A549 (cell line): Measurements from ENCODE around the gene KIZ. TPM values are rescaled to one million over a fixed set of nuclear protein-coding genes. Genes with fewer than 3 reads are reported as not detected.

Source experiments
- ATAC-seq, 2 experiments: fragments of 200-7000 bp in 1 of 2; fragments of >200 bp in 1 of 2; cut with Nextera tagmentation in 1 of 2; cut with Tn5 transposase in 1 of 2; 3 replicates each; pipeline versions ENCODE4 v1.8.0 to v1.9.1; 2018 to 2020; ENCODE audit warnings: mild to moderate bottlenecking in 1 of 2, moderate library complexity in 1 of 2
- CTCF ChIA-PET: fragments of 300-600 bp; sonication (Branson Sonifier 250); formaldehyde crosslinking; extraction: SDS; loops from one replicate; lab custom pipeline; 2021; ENCODE audit warnings: antibody characterized with exemption, inconsistent platforms; lab: Yijun Ruan, JAX
- POLR2A ChIA-PET: fragments of 350-600 bp; formaldehyde crosslinking; extraction: SDS; loops from one replicate; lab custom pipeline; 2021; ENCODE audit warnings: antibody characterized with exemption, inconsistent platforms; lab: Yijun Ruan, JAX
- DNase-seq, 2 experiments: peaks; one replicate each; pipeline versions ENCODE4 v3.0.0 to v3.0.0-alpha.2; 2011 to 2016; ENCODE audit warnings: low read depth in 1 of 2, low spot score in 1 of 2
- FAIRE-seq: peaks from 2 replicates; lab custom pipeline; 2011; peaks lifted over from hg19 to GRCh38; lab: Jason Lieb, UNC
- H3K27ac ChIP-seq, 2 experiments: fragments of >200 bp; sonication (Bioruptor Twin); formaldehyde crosslinking; 3 replicates each; pipeline ENCODE4 v1.5.1; 2016 to 2017
- H3K4me1 ChIP-seq: fragments of >200 bp; sonication (Bioruptor Twin); formaldehyde crosslinking; 3 replicates; pipeline ENCODE4 v1.6.1; 2016
- H3K4me2 ChIP-seq: fragments of >200 bp; sonication (Bioruptor Twin); formaldehyde crosslinking; 3 replicates; pipeline ENCODE4 v1.6.1; 2016
- H3K4me3 ChIP-seq: fragments of >200 bp; sonication (Bioruptor Twin); formaldehyde crosslinking; 3 replicates; pipeline ENCODE4 v1.5.1; 2016
- H3K9me3 ChIP-seq: fragments of >200 bp; sonication (Bioruptor Twin); formaldehyde crosslinking; 3 replicates; pipeline ENCODE4 v1.6.1; 2016
- CBX8 ChIP-seq: fragments of 200-600 bp; sonication (generic); IDR thresholded peaks from 2 replicates; pipeline ENCODE4 v1.6.1; 2016
- EP300 ChIP-seq, 2 experiments: fragments of >200 bp; sonication (Bioruptor Twin); formaldehyde crosslinking; IDR thresholded peaks; 2 replicates in 1 of 2; 3 replicates in 1 of 2; pipeline ENCODE4 v1.6.1; 2016 to 2017
- ESRRA ChIP-seq: fragments of 150-350 bp; IDR thresholded peaks from 2 replicates; pipeline ENCODE4 v1.6.1; 2014; ENCODE audit warnings: mild to moderate bottlenecking, low read length, borderline replicate concordance
- FOSB ChIP-seq: fragments of 250-450 bp; sonication (Bioruptor Pico); IDR thresholded peaks from 2 replicates; pipeline ENCODE4 v1.5.0; 2020; ENCODE audit warnings: mild to moderate bottlenecking, moderate library complexity
- HES2 ChIP-seq: fragments of >200 bp; sonication (Bioruptor Twin); formaldehyde crosslinking; IDR thresholded peaks from 2 replicates; pipeline ENCODE4 v1.6.1; 2016
- HEYL ChIP-seq: fragments of 250-450 bp; sonication (Bioruptor Pico); IDR thresholded peaks from 2 replicates; pipeline ENCODE4 v1.8.0; 2021; ENCODE audit warnings: mild to moderate bottlenecking, moderate library complexity
- HOXB5 ChIP-seq: fragments of 250-450 bp; sonication (Bioruptor Pico); IDR thresholded peaks from 2 replicates; pipeline ENCODE4 v1.5.0; 2020; ENCODE audit warnings: mild to moderate bottlenecking, moderate library complexity
- JUNB ChIP-seq: fragments of >200 bp; sonication (Bioruptor Twin); formaldehyde crosslinking; IDR thresholded peaks from 2 replicates; pipeline ENCODE4 v1.6.1; 2016
- KDM5A ChIP-seq: fragments of 200-600 bp; sonication (generic); IDR thresholded peaks from 2 replicates; pipeline ENCODE4 v1.6.1; 2016; ENCODE audit warnings: antibody characterized with exemption, mild to moderate bottlenecking
- MAFK ChIP-seq: fragments of 450-650 bp; IDR thresholded peaks from 2 replicates; pipeline ENCODE4 v1.6.1; 2014; ENCODE audit not compliant: partially characterized antibody
- NFE2L2 ChIP-seq: fragments of 150-350 bp; conservative IDR thresholded peaks from 2 replicates; pipeline ENCODE4 v1.6.1; 2014; ENCODE audit warnings: low read length
- POLR2AphosphoS2 ChIP-seq: conservative IDR thresholded peaks from 2 replicates; pipeline ENCODE4 v1.6.1; 2012; ENCODE audit warnings: low read length, improper control_type of control experiment, inconsistent platforms
- RAD21 ChIP-seq, 2 experiments: fragments of >200 bp in 1 of 2; sonication (Bioruptor Twin) in 1 of 2; formaldehyde crosslinking in 1 of 2; IDR thresholded peaks in 1 of 2; conservative IDR thresholded peaks in 1 of 2; 2 replicates in 1 of 2; 3 replicates in 1 of 2; pipeline ENCODE4 v1.6.1; 2012 to 2018; ENCODE audit warnings: inconsistent platforms in 1 of 2
- RCOR1 ChIP-seq: fragments of 150-350 bp; IDR thresholded peaks from 2 replicates; pipeline ENCODE4 v1.6.1; 2014; ENCODE audit warnings: antibody characterized with exemption, low read length, low read depth
- RFX5 ChIP-seq: fragments of 450-650 bp; IDR thresholded peaks from 2 replicates; pipeline ENCODE4 v1.7.1; 2014; ENCODE audit warnings: antibody characterized with exemption, mild to moderate bottlenecking, moderate library complexity
- SMC3 ChIP-seq: fragments of >200 bp; sonication (Bioruptor Twin); formaldehyde crosslinking; IDR thresholded peaks from 3 replicates; pipeline ENCODE4 v1.6.1; 2018; ENCODE audit warnings: inconsistent platforms
- ZNF302 ChIP-seq: fragments of 250-450 bp; sonication (Bioruptor Pico); IDR thresholded peaks from 2 replicates; pipeline ENCODE4 v1.9.0; 2021; ENCODE audit warnings: inconsistent platforms, mild to moderate bottlenecking, moderate library complexity
- ZSCAN20 ChIP-seq: fragments of 250-450 bp; sonication (Bioruptor Pico); IDR thresholded peaks from 2 replicates; pipeline ENCODE4 v1.8.0; 2022; ENCODE audit warnings: mild to moderate bottlenecking, moderate library complexity
- WGBS: methylation state at CpG from one replicate; pipeline ENCODE4 v1.1.6; 2017; ENCODE audit errors: missing lambda C conversion rate; 5-methylcytosine and 5-hydroxymethylcytosine counted together
- polyA plus RNA-seq, 4 experiments: library from polyadenylated mRNA; depleted of rRNA in 3 of 4; stranded (reverse); fragments of >200 nt; fragmentation: RNase III in 1 of 4; extraction: RNeasy Plus Mini Kit Qiagen cat#74134 plus additional on column Dnase treatment in 1 of 4; gene quantifications; 2 replicates in 3 of 4; 3 replicates in 1 of 4; pipeline ENCODE4 v1.2.3, GENCODE V29; 2011 to 2017

The KIZ gene
- polyA plus RNA-seq, 2 of the 4 experiments (the other 2 are of a cell fraction), result 6.3 to 19.1 TPM

GRCh38 chr20:21279706-21280521 lies 154.0 kb downstream of the KIZ start:
- DNase-seq (no peak), ATAC-seq (0 out of 6 replicates have a peak, but pooled peaks have one; percentile 26 to 34), FAIRE-seq (no peak)
- TF ChIP-seq HEYL (CRISPR knock-in tag) (no peak), FOSB (no peak), KDM5A (no peak), HES2 (no peak), NFE2L2 (no peak), RCOR1 (no peak), HOXB5 (no peak), RAD21 (conservative IDR thresholded peaks at IDR 0.05 in 1 of 2, IDR thresholded peaks at IDR 0.05 in 1 of 2) (no peak)
- ChIA-PET CTCF (interaction anchor here (0.7 to 1.9 kb wide), 3 partner anchors 14 to 650 kb away, joined by 3 to 6 read pairs (median 3); no protein-coding TSS in a partner anchor), POLR2A (interaction anchor here (1.0 kb wide), 1 partner anchor 23 kb away, joined by 4 read pairs; the partner anchor contains the start of gene XRN2)
- no peak overlapping the region for H3K4me2 ChIP-seq
- no peaks in the 10 kb centered on the region for H3K4me1 ChIP-seq
- WGBS, result 23% methylated on average over 7 of the region's 7 CpGs
- no peak overlapping the region for H3K27ac ChIP-seq
- H3K9me3 ChIP-seq, result no peaks in the 10 kb centered on the region
- H3K4me3 ChIP-seq, result no peak overlapping the region

GRCh38 chr20:21280522-21281016 lies 154.7 kb downstream of the KIZ start:
- Histone ChIP-seq H3K9me3 (peaks cover 3% of the 10 kb centered on the region; the same call in 1 of the 3 replicates), H3K4me1 (no peaks in the 10 kb centered on the region), H3K4me3 (no peak overlapping the region), H3K27ac (no peak overlapping the region), H3K4me2 (no peak overlapping the region)
- POLR2A ChIA-PET, result no interaction called here
- DNase-seq (no peak), ATAC-seq (peak; percentile 48 to 73), FAIRE-seq (no peak)
- CTCF ChIA-PET, result interaction anchor here (0.7 to 1.9 kb wide), 3 partner anchors 13 to 650 kb away, joined by 3 to 6 read pairs (median 3); no protein-coding TSS in a partner anchor
- WGBS, result 19% methylated on average over 3 of the region's 3 CpGs
- TF ChIP-seq ESRRA (no peak), POLR2AphosphoS2 (no peak), CBX8 (no peak), JUNB (no peak), RFX5 (no peak), EP300 (IDR thresholded peaks at IDR 0.05) (no peak), SMC3 (no peak), MAFK (no peak), ZNF302 (CRISPR knock-in tag) (no peak)

- ATAC-seq, result no peak
- WGBS, result 39% methylated on average over 4 of the region's 4 CpGs
- POLR2A ChIA-PET, result no interaction called here
- Histone ChIP-seq H3K9me3 (peaks cover 6% of the 10 kb centered on the region; the same call in 1 of the 3 replicates), H3K4me2 (no peak overlapping the region), H3K4me1 (no peaks in the 10 kb centered on the region), H3K4me3 (no peak overlapping the region)
- DNase-seq, result no peak
- no peak for TF ChIP-seq ZSCAN20 (CRISPR knock-in tag)
- TF ChIP-seq, all 56 proteins: peak for 0
- H3K27ac ChIP-seq, result no peak overlapping the region
- CTCF ChIA-PET, result interaction anchor here (1.1 to 1.8 kb wide), 2 partner anchors 46 to 51 kb away, joined by 3 to 7 read pairs; no protein-coding TSS in a partner anchor
- FAIRE-seq, result no peak
Measured at GRCh38 chr20:21286775-21287174, 160.9 kb downstream of the KIZ start.
